ENCODE results near the gene EEF2KMT.
"Not testable (repeated sequence)": the region's sequence is repeated elsewhere in the genome, so short reads cannot be mapped to it uniquely, and the experiment has no call there.

Gene EEF2KMT

GRCh38 chr16:5069854-5070253, 27.7 kb downstream of the EEF2KMT start:
- no peak for DNase-seq

GRCh38 chr16:5069048-5069447, 28.5 kb downstream of the EEF2KMT start:
- no peak for DNase-seq

GRCh38 chr16:5066511-5066910, 31.1 kb downstream of the EEF2KMT start:
- no peak for DNase-seq

- no peak for DNase-seq
Measured at GRCh38 chr16:5065813-5066212, 31.8 kb downstream of the EEF2KMT start, which contains the start of gene C16orf89. Gene C16orf89, minus strand, starts transcription at chr16:5065956. Its CDS starts 48 bp downstream, at chr16:5065908.

- no peak for DNase-seq
Measured at GRCh38 chr16:5065326-5065725, 32.3 kb downstream of the EEF2KMT start.

- no peak for DNase-seq
Measured at GRCh38 chr16:5064915-5065314, 32.7 kb downstream of the EEF2KMT start.

- DNase-seq: no peak
Measured at GRCh38 chr16:5062790-5063765, 34.5 kb downstream of the EEF2KMT start.

- no peak for DNase-seq
Measured at GRCh38 chr16:5062051-5062450, 35.5 kb downstream of the EEF2KMT start.

- no peak for DNase-seq
Measured at GRCh38 chr16:5060073-5060641, 37.4 kb downstream of the EEF2KMT start.

GRCh38 chr16:5059386-5060072, 38.1 kb downstream of the EEF2KMT start:
- no peak for DNase-seq

- DNase-seq: no peak
Measured at GRCh38 chr16:5058476-5058875, 39.1 kb downstream of the EEF2KMT start.

- no peak for DNase-seq
Measured at GRCh38 chr16:5056352-5056751, 41.2 kb downstream of the EEF2KMT start.

- DNase-seq: no peak
Measured at GRCh38 chr16:5054876-5055865, 42.4 kb downstream of the EEF2KMT start.

GRCh38 chr16:5046914-5047313, 50.7 kb downstream of the EEF2KMT start:
- DNase-seq: no peak

GRCh38 chr16:5045499-5046115, 52.0 kb downstream of the EEF2KMT start:
- DNase-seq: no peak

GRCh38 chr16:5044581-5044980, 53.0 kb downstream of the EEF2KMT start:
- not testable (repeated sequence) for DNase-seq

- no peak for DNase-seq
Measured at GRCh38 chr16:5044011-5044540, 53.5 kb downstream of the EEF2KMT start.

- no peak for DNase-seq
Measured at GRCh38 chr16:5042574-5043171, 54.9 kb downstream of the EEF2KMT start.

- DNase-seq: no peak
Measured at GRCh38 chr16:5041600-5042133, 55.9 kb downstream of the EEF2KMT start.

- no peak for DNase-seq
Measured at GRCh38 chr16:5040451-5040850, 57.1 kb downstream of the EEF2KMT start.

All from femur (tissue), 1 donor.